ENCODE measurements around the gene SLC8A1.

The SLC8A1 gene

GRCh38 chr2:40260437-40260836 lies 191.5 kb downstream of the SLC8A1 start:
- DNase-seq: no peak

GRCh38 chr2:40259900-40260299 lies 192.0 kb downstream of the SLC8A1 start:
- no peak for DNase-seq

GRCh38 chr2:40258135-40258457 lies 193.8 kb downstream of the SLC8A1 start:
- no peak for DNase-seq

GRCh38 chr2:40257340-40258134 lies 194.4 kb downstream of the SLC8A1 start:
- no peak for DNase-seq

- no peak for DNase-seq
Observed at GRCh38 chr2:40256649-40257048, 195.2 kb downstream of the SLC8A1 start.

- DNase-seq: no peak
Observed at GRCh38 chr2:40256008-40256407, 195.9 kb downstream of the SLC8A1 start.

- no peak for DNase-seq
Observed at GRCh38 chr2:40255103-40255502, 196.8 kb downstream of the SLC8A1 start.

- no peak for DNase-seq
Observed at GRCh38 chr2:40254611-40255010, 197.3 kb downstream of the SLC8A1 start.

GRCh38 chr2:40251137-40251536 lies 200.8 kb downstream of the SLC8A1 start:
- DNase-seq: no peak

- no peak for DNase-seq
Observed at GRCh38 chr2:40249577-40249976, 202.3 kb downstream of the SLC8A1 start.

GRCh38 chr2:40248294-40248693 lies 203.6 kb downstream of the SLC8A1 start:
- no peak for DNase-seq

GRCh38 chr2:40244675-40245074 lies 207.2 kb downstream of the SLC8A1 start:
- DNase-seq: peak; percentile 30

- no peak for DNase-seq
Observed at GRCh38 chr2:40244251-40244650, 207.6 kb downstream of the SLC8A1 start.

GRCh38 chr2:40243581-40244187 lies 208.2 kb downstream of the SLC8A1 start:
- DNase-seq: no peak

GRCh38 chr2:40242315-40242714 lies 209.6 kb downstream of the SLC8A1 start:
- DNase-seq: no peak

- DNase-seq: no peak
Observed at GRCh38 chr2:40240070-40240469, 211.8 kb downstream of the SLC8A1 start.

GRCh38 chr2:40230707-40231432 lies 221.0 kb downstream of the SLC8A1 start:
- no peak for DNase-seq

GRCh38 chr2:40230186-40230585 lies 221.7 kb downstream of the SLC8A1 start:
- DNase-seq: no peak

- DNase-seq: no peak
Observed at GRCh38 chr2:40228310-40228709, 223.6 kb downstream of the SLC8A1 start.

- DNase-seq: no peak
Observed at GRCh38 chr2:40227210-40227609, 224.7 kb downstream of the SLC8A1 start.

- DNase-seq: no peak
Observed at GRCh38 chr2:40226637-40227036, 225.3 kb downstream of the SLC8A1 start.

GRCh38 chr2:40225670-40226210 lies 226.2 kb downstream of the SLC8A1 start:
- DNase-seq: no peak

GRCh38 chr2:40224318-40224717 lies 227.6 kb downstream of the SLC8A1 start:
- no peak for DNase-seq
